Measurements from ENCODE around the gene CD40.
"Not testable (repeated sequence)": the region's sequence is repeated elsewhere in the genome, so short reads cannot be mapped to it uniquely, and the experiment has no call there.

Gene CD40

GRCh38 chr20:46087161-46087560 lies 31.0 kb upstream of the CD40 start:
- Mint-ChIP-seq H3K4me1 (ENCODE audit: low read depth) (peaks cover 79% of the 10 kb centered on the region), H3K36me3 (ENCODE audit: low read depth) (peaks cover 17% of the 10 kb centered on the region), H3K27me3 (no peaks in the 10 kb centered on the region), H3K4me3 (peak overlapping the region; percentile 8), H3K9me3 (no peaks in the 10 kb centered on the region), H3K27ac (no peak overlapping the region)

- Mint-ChIP-seq H3K27me3 (no peaks in the 10 kb centered on the region), H3K36me3 (ENCODE audit: low read depth) (peaks cover 11% of the 10 kb centered on the region), H3K4me3 (peak overlapping the region; percentile 91), H3K9me3 (no peaks in the 10 kb centered on the region), H3K27ac (peak overlapping the region; percentile 89), H3K4me1 (ENCODE audit: low read depth) (peaks cover 64% of the 10 kb centered on the region)
Measured at GRCh38 chr20:46088409-46089166, 29.5 kb upstream of the CD40 start.

- Mint-ChIP-seq H3K4me1 (ENCODE audit: low read depth) (peaks cover 59% of the 10 kb centered on the region), H3K27me3 (no peaks in the 10 kb centered on the region)
Measured at GRCh38 chr20:46089167-46089416, 29.0 kb upstream of the CD40 start.

GRCh38 chr20:46089417-46090388 lies 28.4 kb upstream of the CD40 start, which contains the start of gene NCOA5:
Gene NCOA5, minus strand, starts transcription at chr20:46089962. Its CDS starts 10,538 bp downstream, at chr20:46079424.
- no peaks in the 10 kb centered on the region for H3K9me3 Mint-ChIP-seq
- H3K27me3 Mint-ChIP-seq = no peaks in the 10 kb centered on the region
- peak within 1 kb of the TSS; percentile 91 for H3K4me3 Mint-ChIP-seq
- H3K36me3 Mint-ChIP-seq (ENCODE audit: low read depth) = peaks cover 11% of the 10 kb centered on the region
- peak within 1 kb of the TSS; percentile 90 for H3K27ac Mint-ChIP-seq
- H3K4me1 Mint-ChIP-seq (ENCODE audit: low read depth) = peaks cover 53% of the 10 kb centered on the region

More at GRCh38 chr20:46089167-46089416, 29.0 kb upstream of the CD40 start:
- Mint-ChIP-seq H3K4me3 (peak overlapping the region; percentile 91), H3K9me3 (no peaks in the 10 kb centered on the region), H3K27ac (peak overlapping the region; percentile 89), H3K36me3 (ENCODE audit: low read depth) (peaks cover 11% of the 10 kb centered on the region)

GRCh38 chr20:46091622-46092535 lies 26.2 kb upstream of the CD40 start:
- not testable (repeated sequence) for H3K9me3 Mint-ChIP-seq, H3K4me3 Mint-ChIP-seq, H3K27ac Mint-ChIP-seq

GRCh38 chr20:46093531-46093930 lies 24.6 kb upstream of the CD40 start:
- Mint-ChIP-seq H3K27me3 (peaks cover 6% of the 10 kb centered on the region), H3K36me3 (ENCODE audit: low read depth) (peaks cover 3% of the 10 kb centered on the region), H3K27ac (no peak overlapping the region), H3K4me3 (no peak overlapping the region), H3K4me1 (ENCODE audit: low read depth) (peaks cover 15% of the 10 kb centered on the region), H3K9me3 (no peaks in the 10 kb centered on the region)

More at GRCh38 chr20:46091622-46092535, 26.2 kb upstream of the CD40 start:
- H3K36me3 Mint-ChIP-seq (ENCODE audit: low read depth); H3K27me3 Mint-ChIP-seq: not testable (repeated sequence)
- H3K4me1 Mint-ChIP-seq (ENCODE audit: low read depth) = peaks cover 31% of the 10 kb centered on the region

GRCh38 chr20:46099491-46100287 lies 18.4 kb upstream of the CD40 start:
- peaks cover 47% of the 10 kb centered on the region for H3K27me3 Mint-ChIP-seq
- H3K4me3 Mint-ChIP-seq = no peak overlapping the region

GRCh38 chr20:46100444-46100843 lies 17.7 kb upstream of the CD40 start:
- H3K36me3 Mint-ChIP-seq (ENCODE audit: low read depth); H3K4me1 Mint-ChIP-seq (ENCODE audit: low read depth); H3K27ac Mint-ChIP-seq; H3K9me3 Mint-ChIP-seq; H3K4me3 Mint-ChIP-seq: not testable (repeated sequence)
- H3K27me3 Mint-ChIP-seq = peaks cover 55% of the 10 kb centered on the region

More at GRCh38 chr20:46099491-46100287, 18.4 kb upstream of the CD40 start:
- Mint-ChIP-seq H3K9me3 (no peaks in the 10 kb centered on the region), H3K36me3 (ENCODE audit: low read depth) (no peaks in the 10 kb centered on the region), H3K27ac (no peak overlapping the region), H3K4me1 (ENCODE audit: low read depth) (peaks cover 4% of the 10 kb centered on the region)

- H3K9me3 Mint-ChIP-seq = no peaks in the 10 kb centered on the region
- H3K27ac Mint-ChIP-seq = no peak overlapping the region
- no peak overlapping the region for H3K4me3 Mint-ChIP-seq
- peaks cover 58% of the 10 kb centered on the region for H3K27me3 Mint-ChIP-seq
- H3K4me1 Mint-ChIP-seq (ENCODE audit: low read depth) = peaks cover 4% of the 10 kb centered on the region
- H3K36me3 Mint-ChIP-seq (ENCODE audit: low read depth) = no peaks in the 10 kb centered on the region
Measured at GRCh38 chr20:46100988-46101387, 17.1 kb upstream of the CD40 start.

- H3K27ac Mint-ChIP-seq = no peak overlapping the region
- H3K4me1 Mint-ChIP-seq (ENCODE audit: low read depth) = peaks cover 4% of the 10 kb centered on the region
- H3K9me3 Mint-ChIP-seq = no peaks in the 10 kb centered on the region
- no peak overlapping the region for H3K4me3 Mint-ChIP-seq
- no peaks in the 10 kb centered on the region for H3K36me3 Mint-ChIP-seq (ENCODE audit: low read depth)
- H3K27me3 Mint-ChIP-seq = peaks cover 55% of the 10 kb centered on the region
Measured at GRCh38 chr20:46101957-46102356, 16.2 kb upstream of the CD40 start.

- peaks cover 61% of the 10 kb centered on the region for H3K27me3 Mint-ChIP-seq
- H3K4me3 Mint-ChIP-seq = no peak overlapping the region
- H3K27ac Mint-ChIP-seq = no peak overlapping the region
Measured at GRCh38 chr20:46102940-46103339, 15.2 kb upstream of the CD40 start.

GRCh38 chr20:46104262-46104661 lies 13.9 kb upstream of the CD40 start:
- H3K4me3 Mint-ChIP-seq = no peak overlapping the region
- H3K36me3 Mint-ChIP-seq (ENCODE audit: low read depth) = no peaks in the 10 kb centered on the region
- H3K27ac Mint-ChIP-seq = no peak overlapping the region
- H3K9me3 Mint-ChIP-seq = no peaks in the 10 kb centered on the region
- peaks cover 7% of the 10 kb centered on the region for H3K4me1 Mint-ChIP-seq (ENCODE audit: low read depth)
- H3K27me3 Mint-ChIP-seq = peaks cover 65% of the 10 kb centered on the region

More at GRCh38 chr20:46102940-46103339, 15.2 kb upstream of the CD40 start:
- no peaks in the 10 kb centered on the region for H3K9me3 Mint-ChIP-seq
- peaks cover 7% of the 10 kb centered on the region for H3K4me1 Mint-ChIP-seq (ENCODE audit: low read depth)
- no peaks in the 10 kb centered on the region for H3K36me3 Mint-ChIP-seq (ENCODE audit: low read depth)

GRCh38 chr20:46107061-46107460 lies 11.1 kb upstream of the CD40 start:
- Mint-ChIP-seq H3K27ac (no peak overlapping the region), H3K4me1 (ENCODE audit: low read depth) (peaks cover 15% of the 10 kb centered on the region), H3K4me3 (no peak overlapping the region), H3K36me3 (ENCODE audit: low read depth) (no peaks in the 10 kb centered on the region), H3K9me3 (no peaks in the 10 kb centered on the region), H3K27me3 (peaks cover 54% of the 10 kb centered on the region)

- H3K27ac Mint-ChIP-seq = peak overlapping the region; percentile 1
- H3K36me3 Mint-ChIP-seq (ENCODE audit: low read depth) = no peaks in the 10 kb centered on the region
- H3K9me3 Mint-ChIP-seq = no peaks in the 10 kb centered on the region
- peaks cover 15% of the 10 kb centered on the region for H3K4me1 Mint-ChIP-seq (ENCODE audit: low read depth)
- peak overlapping the region; percentile 0 for H3K4me3 Mint-ChIP-seq
- H3K27me3 Mint-ChIP-seq = peaks cover 44% of the 10 kb centered on the region
Measured at GRCh38 chr20:46108435-46108841, 9.7 kb upstream of the CD40 start.
